K562 (cell line): ENCODE data around the gene HLA-DOA. TPM values are rescaled to one million over a fixed set of nuclear protein-coding genes. Genes with fewer than 3 reads are reported as not detected.
A peak's percentile ranks its signal among the peaks of the same experiment; 100 is the strongest.

Experiments
- BDP1 ChIP-seq: IDR thresholded peaks from 3 replicates; pipeline ENCODE4 v1.6.1; 2011; ENCODE audit not compliant: insufficient read length, insufficient read depth
- BRD9 ChIP-seq: fragments of 450-650 bp; IDR thresholded peaks from 2 replicates; pipeline ENCODE4 v1.6.1; 2018; ENCODE audit warnings: low read depth; ENCODE audit not compliant: partially characterized antibody
- CREB1 ChIP-seq, 2 experiments: sonication (generic) in 1 of 2; formaldehyde crosslinking in 1 of 2; IDR thresholded peaks; 2 replicates each; pipeline versions ENCODE4 v1.6.1 to v1.8.0; 2012 to 2022; ENCODE audit warnings: inconsistent platforms in 1 of 2, mild to moderate bottlenecking in 1 of 2, missing genetic modification reagents in 1 of 2, moderate library complexity in 1 of 2
- DMBX1 ChIP-seq: fragments of 250-450 bp; sonication (Bioruptor Pico); IDR thresholded peaks from 2 replicates; pipeline ENCODE4 v1.8.0; 2022; ENCODE audit warnings: inconsistent platforms, mild to moderate bottlenecking, moderate library complexity, borderline replicate concordance
- HNRNPUL1 ChIP-seq: fragments of 200-400 bp; formaldehyde crosslinking; IDR thresholded peaks from 2 replicates; pipeline ENCODE4 v1.6.1; 2017; ENCODE audit warnings: low read length
- KAT2B ChIP-seq: IDR thresholded peaks from one replicate; pipeline ENCODE4 v1.6.1; 2012; ENCODE audit warnings: low read depth, mild to moderate bottlenecking, control low read depth, inconsistent platforms, low read length, moderate library complexity
- KAT7 ChIP-seq: sonication (generic); formaldehyde crosslinking; IDR thresholded peaks from 2 replicates; pipeline ENCODE4 v1.8.0; 2022; ENCODE audit warnings: missing genetic modification reagents, mild to moderate bottlenecking, borderline replicate concordance
- MAFK ChIP-seq: IDR thresholded peaks from 2 replicates; pipeline ENCODE4 v1.6.1; 2011; ENCODE audit warnings: low read length, improper control_type of control experiment
- MYNN ChIP-seq, 2 experiments: sonication (generic); formaldehyde crosslinking in 1 of 2; IDR thresholded peaks; 2 replicates each; pipeline versions ENCODE4 v1.5.0 to v1.6.1; 2016 to 2020; ENCODE audit warnings: antibody characterized with exemption in 1 of 2, missing genetic modification reagents in 1 of 2
- NFATC3 ChIP-seq: fragments of 450-650 bp; IDR thresholded peaks from 2 replicates; pipeline ENCODE4 v1.6.1; 2017; ENCODE audit warnings: mild to moderate bottlenecking
- NR1H2 ChIP-seq: sonication (generic); formaldehyde crosslinking; IDR thresholded peaks from 2 replicates; pipeline ENCODE4 v1.4.0; 2020; ENCODE audit warnings: mild to moderate bottlenecking, missing genetic modification reagents
- OTX1 ChIP-seq: fragments of 450-650 bp; formaldehyde crosslinking; IDR thresholded peaks from 2 replicates; pipeline ENCODE4 v1.4.0; 2022; ENCODE audit warnings: mild to moderate bottlenecking
- PHF21A ChIP-seq: fragments of 450-650 bp; IDR thresholded peaks from 2 replicates; pipeline ENCODE4 v1.6.1; 2017; ENCODE audit warnings: low read depth, borderline replicate concordance
- POLR3A ChIP-seq: IDR thresholded peaks from 2 replicates; pipeline ENCODE4 v1.6.1; 2011; ENCODE audit warnings: borderline replicate concordance, mild to moderate bottlenecking, moderate library complexity; ENCODE audit not compliant: insufficient read length, insufficient read depth; ENCODE audit errors: extremely low read depth
- PTBP1 ChIP-seq: fragments of 200-400 bp; formaldehyde crosslinking; IDR thresholded peaks from 2 replicates; pipeline ENCODE4 v1.6.1; 2017; ENCODE audit warnings: low read depth, low read length
- RBFOX2 ChIP-seq: fragments of 200-400 bp; formaldehyde crosslinking; IDR thresholded peaks from 2 replicates; pipeline ENCODE4 v1.6.1; 2017; ENCODE audit warnings: low read depth, mild to moderate bottlenecking, low read length, moderate library complexity
- SAP30 ChIP-seq: fragments of 200-600 bp; sonication (generic); IDR thresholded peaks from 2 replicates; pipeline ENCODE4 v1.6.1; 2012; ENCODE audit warnings: borderline replicate concordance, low read depth, mild to moderate bottlenecking, moderate library complexity, low read length, control low read depth, inconsistent platforms; ENCODE audit not compliant: insufficient read depth, poor library complexity, severe bottlenecking
- SMARCA4 ChIP-seq: fragments of 450-650 bp; IDR thresholded peaks from 2 replicates; pipeline ENCODE4 v1.6.1; 2016
- SRSF7 ChIP-seq: fragments of 200-400 bp; formaldehyde crosslinking; optimal IDR thresholded peaks from 2 replicates; pipeline ENCODE3; 2017; ENCODE audit warnings: mild to moderate bottlenecking, low read depth, low read length
- TBL1XR1 ChIP-seq, 2 experiments: IDR thresholded peaks; 2 replicates each; pipeline ENCODE4 v1.6.1; 2012; ENCODE audit warnings: improper control_type of control experiment in 2 of 2, low read length in 2 of 2, mild to moderate bottlenecking in 1 of 2
- ZNF174 ChIP-seq: fragments of 250-450 bp; sonication (Bioruptor Pico); IDR thresholded peaks from 2 replicates; pipeline ENCODE4 v1.4.0; 2020; ENCODE audit warnings: mild to moderate bottlenecking
- ZNF24 ChIP-seq: fragments of 450-650 bp; IDR thresholded peaks from 2 replicates; pipeline ENCODE4 v1.6.1; 2016
- ZNF780A ChIP-seq: fragments of 250-450 bp; sonication (Bioruptor Pico); IDR thresholded peaks from 2 replicates; pipeline ENCODE4 v1.5.0; 2021; ENCODE audit warnings: mild to moderate bottlenecking
- polyA plus RNA-seq, 8 experiments: library from polyadenylated mRNA; depleted of rRNA in 4 of 8; stranded (reverse) in 5 of 8; unstranded in 3 of 8; fragments of >200 nt; fragmentation: Nextera tagmentation in 2 of 8; fragmentation: Illumina TruSeq in 1 of 8; extraction: Ambion mirVana in 2 of 8; extraction: Trizol in 1 of 8; gene quantifications; 2 replicates each; pipeline versions ENCODE4 v1.2.1 to v1.2.3, GENCODE V29; 2011 to 2014; ENCODE audit warnings: inconsistent platforms in 1 of 8, missing spikeins in 1 of 8
- total RNA-seq, 7 experiments: library from RNA; depleted of rRNA in 6 of 7; stranded (reverse); fragments of >200 nt in 6 of 7; fragmentation: Illumina TruSeq in 2 of 7; extraction: Trizol in 2 of 7; gene quantifications; 2 replicates each; pipeline versions ENCODE4 v1.2.1 to v1.2.3, GENCODE V29; 2011 to 2021; ENCODE audit warnings: low replicate concordance in 1 of 7
- TF ChIP-seq, protein P1 (sequence below): fragments of 250-450 bp; sonication (Bioruptor Pico); IDR thresholded peaks from 2 replicates; pipeline ENCODE4 v1.5.0; 2021; ENCODE audit warnings: mild to moderate bottlenecking, moderate library complexity
- TF ChIP-seq, protein P2 (sequence below): fragments of 450-650 bp; IDR thresholded peaks from 2 replicates; pipeline ENCODE4 v1.6.1; 2017; ENCODE audit warnings: antibody characterized with exemption

The HLA-DOA gene
- total and polyA plus RNA-seq, 9 of the 15 experiments (the other 6 are each of a cell fraction or from before 2014, with no cell fraction given): 0.07 TPM; not detected in 8

DNA sequence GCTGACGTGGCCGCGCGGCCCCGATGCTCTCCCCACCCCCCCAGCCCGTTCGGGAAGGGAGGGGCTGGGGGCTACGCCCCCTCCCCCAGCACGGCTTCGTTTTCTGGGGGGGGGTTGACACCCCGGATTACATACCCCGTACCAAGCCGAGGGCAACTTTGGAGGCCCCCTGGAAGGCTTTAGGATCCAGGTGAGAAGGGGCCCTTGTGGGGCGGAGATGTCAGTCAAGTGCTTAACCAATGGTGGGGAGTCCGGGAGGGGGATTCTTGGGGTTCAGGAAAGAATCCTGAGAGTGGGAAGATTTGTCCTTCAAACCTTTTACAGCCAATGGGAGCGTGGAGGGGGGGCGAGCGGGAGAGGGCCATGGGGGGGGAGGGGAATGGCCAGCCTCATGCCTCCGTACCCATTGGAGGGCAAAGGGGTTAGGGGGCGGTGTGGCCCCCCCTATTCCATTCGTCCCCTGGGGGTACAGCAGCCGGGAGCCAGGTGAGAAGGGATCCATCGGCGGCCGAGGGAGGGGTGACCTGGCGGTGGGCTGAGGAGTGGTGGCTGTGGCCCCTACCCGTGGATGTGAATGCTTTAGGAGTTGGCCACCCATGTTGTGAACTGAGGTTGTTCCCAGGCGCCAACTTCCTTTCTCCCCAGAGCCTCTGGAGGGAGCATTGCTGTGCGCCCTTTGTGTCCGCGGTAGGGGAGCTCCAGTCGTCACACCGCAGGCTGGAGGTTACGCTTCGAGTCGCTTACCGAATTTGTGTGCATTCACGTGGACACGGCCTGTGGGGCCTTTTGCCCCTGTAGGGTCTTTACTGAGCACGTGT lies 40.3 kb downstream of the HLA-DOA start (continued):
- TF ChIP-seq POLR3A (no peak), CREB1 (IDR thresholded peaks at IDR 0.05) (peak; percentile 52; the same call in 1 of the 2 replicates), CREB1 (CRISPR knock-in tag; IDR thresholded peaks at IDR 0.05) (peak; percentile 39; the same call in 1 of the 2 replicates), ZNF780A (CRISPR knock-in tag) (no peak), KAT7 (peak; percentile 82), BRD9 (no peak), RBFOX2 (peak; percentile 84), NFATC3 (no peak), HNRNPUL1 (no peak), DMBX1 (peak; percentile 40; the same call in 1 of the 2 replicates), SMARCA4 (no peak), ZNF24 (no peak), OTX1 (no peak), SAP30 (no peak), MAFK (no peak), BDP1 (no peak), PTBP1 (peak; percentile 51; the same call in 1 of the 2 replicates), KAT2B (no peak), MYNN (IDR thresholded peaks at IDR 0.05) (no peak), MYNN (CRISPR knock-in tag; IDR thresholded peaks at IDR 0.05) (no peak), SRSF7 (no peak), NR1H2 (no peak), PHF21A (no peak), ZNF174 (no peak), TBL1XR1 (IDR thresholded peaks at IDR 0.05; ENCODE audit: low read length in 2 of 2) (no peak)
- TF ChIP-seq, protein P1, sequence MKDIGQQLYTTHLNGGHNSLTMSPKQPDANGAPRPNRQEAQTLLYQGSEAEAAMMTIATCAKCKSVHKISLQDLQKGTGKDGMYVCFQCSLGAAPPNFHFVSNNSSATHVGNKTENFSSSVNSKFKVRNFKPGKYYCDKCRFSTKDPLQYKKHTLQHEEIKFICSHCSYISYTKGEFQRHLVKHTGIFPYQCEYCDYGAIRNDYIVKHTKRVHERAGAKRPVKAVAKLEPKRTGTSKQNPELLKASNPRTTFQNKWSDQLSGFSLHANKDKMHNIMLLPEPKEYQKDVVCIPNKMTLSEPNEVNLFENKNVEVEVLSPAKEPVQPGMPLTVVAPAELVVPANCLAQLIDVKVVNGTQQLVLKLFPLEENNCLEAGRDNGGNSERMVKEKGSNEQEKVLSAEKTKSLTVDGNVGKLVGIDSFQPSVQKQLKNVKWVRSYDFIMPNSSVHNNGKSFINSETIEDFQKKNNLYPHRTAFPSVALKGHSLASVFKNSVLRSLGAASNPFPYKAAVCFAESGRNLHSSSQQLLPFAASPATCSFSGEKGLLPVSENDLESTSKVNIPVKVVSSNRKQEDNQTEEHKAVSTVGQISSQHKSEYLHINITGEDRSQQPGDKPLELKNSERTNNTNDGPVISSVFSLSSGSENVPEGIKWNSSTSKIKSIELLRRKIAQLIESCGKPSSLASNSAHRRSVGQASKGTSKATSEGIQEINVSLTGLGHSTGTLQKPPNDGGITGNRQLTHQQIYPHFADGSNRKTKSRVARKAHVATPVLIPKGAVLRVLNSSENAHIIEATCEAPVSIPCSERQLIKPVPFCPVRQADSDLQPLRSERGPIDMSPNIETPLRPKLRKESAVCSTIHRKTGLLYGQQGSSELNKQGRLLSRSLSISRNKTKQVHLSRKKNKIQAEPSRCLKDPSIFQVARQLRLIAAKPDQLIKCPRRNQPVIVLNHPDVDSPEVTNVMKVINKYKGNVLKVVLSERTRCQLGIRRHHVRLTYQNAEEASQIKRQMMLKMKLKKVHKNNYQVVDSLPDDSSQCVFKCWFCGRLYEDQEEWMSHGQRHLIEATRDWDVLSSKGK: no peak
- TF ChIP-seq, protein P2, sequence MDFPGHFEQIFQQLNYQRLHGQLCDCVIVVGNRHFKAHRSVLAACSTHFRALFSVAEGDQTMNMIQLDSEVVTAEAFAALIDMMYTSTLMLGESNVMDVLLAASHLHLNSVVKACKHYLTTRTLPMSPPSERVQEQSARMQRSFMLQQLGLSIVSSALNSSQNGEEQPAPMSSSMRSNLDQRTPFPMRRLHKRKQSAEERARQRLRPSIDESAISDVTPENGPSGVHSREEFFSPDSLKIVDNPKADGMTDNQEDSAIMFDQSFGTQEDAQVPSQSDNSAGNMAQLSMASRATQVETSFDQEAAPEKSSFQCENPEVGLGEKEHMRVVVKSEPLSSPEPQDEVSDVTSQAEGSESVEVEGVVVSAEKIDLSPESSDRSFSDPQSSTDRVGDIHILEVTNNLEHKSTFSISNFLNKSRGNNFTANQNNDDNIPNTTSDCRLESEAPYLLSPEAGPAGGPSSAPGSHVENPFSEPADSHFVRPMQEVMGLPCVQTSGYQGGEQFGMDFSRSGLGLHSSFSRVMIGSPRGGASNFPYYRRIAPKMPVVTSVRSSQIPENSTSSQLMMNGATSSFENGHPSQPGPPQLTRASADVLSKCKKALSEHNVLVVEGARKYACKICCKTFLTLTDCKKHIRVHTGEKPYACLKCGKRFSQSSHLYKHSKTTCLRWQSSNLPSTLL: no peak
